ENCODE results near the gene TMC6. TPM values are rescaled to one million over a fixed set of nuclear protein-coding genes. Genes with fewer than 3 reads are reported as not detected.

Gene TMC6
- total RNA-seq, 1 donor from 2014 or later, result 523 TPM

DNA sequence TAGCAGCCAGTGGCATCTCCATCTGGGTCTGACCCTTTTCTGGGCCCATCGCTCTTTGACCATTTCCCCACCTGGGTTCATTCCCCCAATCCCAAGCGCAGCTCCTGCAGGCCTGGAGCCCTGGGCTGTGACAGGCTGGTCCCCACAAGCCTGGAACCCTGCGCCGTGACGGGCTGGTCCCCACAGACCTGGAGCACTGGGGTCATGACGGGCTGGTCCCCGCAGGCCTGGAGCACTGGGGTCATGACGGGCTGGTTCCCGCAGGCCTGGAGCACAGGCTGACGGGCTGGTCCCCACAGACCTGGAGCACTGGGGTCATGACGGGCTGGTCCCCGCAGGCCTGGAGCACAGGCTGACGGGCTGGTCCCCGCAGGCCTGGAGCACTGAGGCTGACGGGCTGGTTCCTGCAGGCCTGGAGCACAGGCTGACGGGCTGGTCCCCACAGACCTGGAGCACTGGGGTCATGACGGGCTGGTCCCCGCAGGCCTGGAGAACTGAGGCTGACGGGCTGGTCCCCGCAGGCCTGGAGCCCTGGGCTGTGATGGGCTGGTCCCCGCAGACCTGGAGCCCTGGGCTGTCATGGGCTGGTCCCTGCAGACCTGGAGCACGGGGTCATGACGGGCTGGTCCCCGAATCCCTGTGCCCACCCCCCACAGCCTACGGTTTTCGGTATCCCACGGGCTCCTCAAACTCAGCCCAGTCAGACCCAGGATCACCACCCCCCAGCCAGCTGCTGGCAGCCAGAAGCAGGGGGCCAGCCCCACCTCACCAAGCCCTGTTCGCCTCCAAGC is 16.6 kb downstream of the TMC6 start:
- intact Hi-C loops (cut with micrococcal nuclease), result loop anchor here (1.0 kb wide), 2 partner anchors 22 to 64 kb away; no protein-coding TSS in a partner anchor

DNA sequence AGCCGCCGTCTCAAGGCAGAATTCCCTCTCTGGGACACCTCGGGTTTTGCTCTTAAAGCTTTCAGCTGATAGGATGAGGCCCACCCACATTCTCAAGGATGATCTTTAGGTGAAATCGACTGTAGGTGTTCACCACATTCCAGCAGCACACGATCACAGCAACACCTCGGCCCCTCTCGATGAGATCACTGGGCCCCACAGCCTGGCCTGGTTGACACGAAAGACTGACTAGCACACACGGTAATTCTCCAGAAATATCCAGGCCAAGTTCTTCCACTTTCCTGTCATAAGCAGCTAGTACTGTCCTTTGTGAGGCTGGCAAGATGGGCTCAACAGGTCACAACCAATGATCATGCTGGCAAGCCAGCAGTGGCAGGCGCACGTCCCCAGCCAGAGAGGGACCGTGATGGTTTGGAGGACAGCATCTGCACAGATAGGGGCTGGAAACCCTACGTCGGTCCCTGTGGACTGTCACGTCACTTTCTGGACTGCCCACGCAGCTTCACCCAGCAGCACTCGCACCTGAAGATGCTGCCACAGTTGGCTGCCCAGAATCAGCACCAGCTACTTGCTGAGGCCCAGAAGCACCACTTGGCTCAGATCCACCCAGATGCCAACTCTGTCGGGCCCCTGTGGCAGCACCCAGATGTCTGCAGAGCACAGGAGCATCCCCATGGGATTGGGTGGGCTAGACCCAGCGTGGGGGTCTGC is 17.4 kb downstream of the TMC6 start:
- intact Hi-C loops (cut with micrococcal nuclease), result no loop called here

DNA sequence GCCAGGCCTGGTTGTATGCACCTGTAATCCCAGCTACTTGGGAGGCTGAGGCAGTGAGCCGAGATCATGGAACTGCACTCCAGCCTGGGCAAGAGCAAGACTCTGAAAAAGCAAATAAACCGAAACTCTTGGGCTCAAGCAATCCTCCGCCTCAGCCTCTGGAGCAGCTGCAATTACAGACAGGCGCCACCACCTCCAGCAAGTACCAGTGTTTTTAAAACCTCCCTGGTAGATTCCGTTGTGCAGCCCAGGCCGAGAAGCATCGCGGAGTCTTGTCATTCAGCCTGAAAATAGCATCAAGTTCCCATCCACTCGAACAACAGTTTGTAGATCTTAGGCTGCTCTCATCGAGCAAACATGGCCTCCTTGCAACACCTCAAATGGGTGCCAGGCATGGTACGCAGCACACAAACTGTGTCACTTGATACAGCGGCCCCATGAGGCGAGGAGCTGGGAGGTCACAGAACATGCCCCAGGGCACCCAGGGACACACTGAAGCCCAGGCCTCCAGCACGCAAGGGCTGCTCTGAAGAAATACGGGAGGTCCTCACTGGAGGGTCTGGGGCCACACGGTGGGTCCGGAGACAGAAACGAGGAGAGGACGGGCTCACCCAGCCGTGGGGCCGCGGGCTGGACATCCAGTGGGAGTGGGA is 18.1 kb downstream of the TMC6 start:
- intact Hi-C loops (cut with micrococcal nuclease), result no loop called here

DNA sequence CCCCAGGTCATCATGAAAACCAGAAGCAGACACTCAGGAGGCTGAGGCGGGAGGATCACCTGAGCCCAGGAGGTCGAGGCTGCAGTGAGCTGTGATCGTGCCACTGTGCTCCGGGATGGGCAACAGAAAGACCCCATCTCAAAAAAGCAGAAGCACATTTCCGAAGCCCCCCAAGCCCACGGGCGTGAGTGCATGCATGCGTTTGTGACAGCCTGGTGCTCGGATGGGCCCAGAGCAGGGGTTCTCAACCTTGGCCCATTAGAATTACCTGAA is 19.1 kb downstream of the TMC6 start:
- intact Hi-C loops (cut with micrococcal nuclease), result no loop called here

DNA sequence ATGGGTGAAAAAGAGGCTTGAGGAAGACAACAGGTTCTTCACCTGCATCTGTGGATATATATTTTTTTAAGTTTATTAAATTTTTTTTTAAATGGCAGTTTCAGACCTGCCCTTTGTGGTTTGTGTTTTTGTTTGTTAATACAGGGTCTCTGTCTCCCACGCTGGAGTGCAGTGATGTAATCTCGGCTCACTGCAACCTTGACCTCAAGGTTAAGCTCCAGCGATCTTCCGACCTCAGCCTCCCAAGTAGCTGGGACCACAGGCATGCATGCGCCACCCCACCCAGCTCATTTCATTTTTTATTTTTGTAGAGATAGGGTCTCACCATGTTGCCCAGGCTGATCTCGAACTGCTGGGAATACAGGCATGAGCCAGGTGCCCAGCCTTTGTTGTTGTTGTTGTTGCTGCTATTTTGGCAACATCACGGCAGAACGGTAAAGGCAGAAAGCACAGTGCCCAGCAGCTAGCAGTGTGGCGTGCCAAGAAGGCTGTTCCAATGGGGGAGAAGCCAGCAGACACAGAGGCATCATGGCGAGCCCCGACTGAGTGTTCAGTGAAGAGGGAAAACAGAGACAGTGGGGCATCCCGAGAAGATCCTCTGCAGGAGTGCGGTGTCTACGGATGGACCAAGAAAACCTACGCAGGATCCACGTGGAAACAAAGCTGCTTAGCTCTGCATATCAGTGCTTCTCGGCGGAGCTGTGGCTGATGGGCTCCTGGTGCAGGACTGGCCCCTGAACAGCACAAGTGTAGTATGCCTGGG is 19.6 kb downstream of the TMC6 start:
- intact Hi-C loops (cut with micrococcal nuclease), result no loop called here

DNA sequence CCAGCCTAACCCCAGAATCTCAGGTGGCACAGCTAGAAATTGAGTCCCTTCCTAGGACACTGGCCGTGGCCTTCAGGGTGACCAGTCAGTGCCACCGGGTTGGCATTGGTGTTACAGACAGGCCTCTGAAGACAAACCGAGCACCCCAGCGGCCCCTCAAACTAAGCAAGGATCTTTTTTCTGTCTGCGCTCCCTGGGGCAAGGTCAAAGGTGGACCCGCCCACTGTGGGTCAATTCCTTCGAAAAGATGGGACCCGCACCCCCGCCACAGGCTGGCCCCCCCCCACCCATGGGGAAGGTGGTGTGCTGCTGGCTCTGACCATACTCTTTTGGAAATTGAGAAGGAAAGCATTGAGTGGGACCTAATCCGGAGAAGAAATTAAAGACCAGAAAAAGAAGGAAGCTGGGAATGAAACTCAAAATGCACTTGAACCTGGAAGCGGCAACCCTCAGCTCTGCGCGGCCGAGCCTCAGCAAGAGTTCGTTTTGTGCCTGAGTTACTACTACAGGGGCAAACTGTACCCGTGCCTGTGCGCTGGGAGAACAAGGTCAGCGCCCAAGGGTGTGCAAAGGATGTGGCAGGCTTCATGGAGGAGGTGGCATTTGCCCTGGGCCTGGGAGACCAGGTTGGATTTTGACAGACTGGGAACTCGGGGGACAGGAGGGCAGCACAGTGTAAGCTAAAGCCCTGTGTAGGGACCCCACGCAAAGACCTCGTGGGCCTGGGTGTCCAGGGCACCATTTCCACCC is 20.4 kb downstream of the TMC6 start:
- intact Hi-C loops (cut with micrococcal nuclease), result no loop called here

DNA sequence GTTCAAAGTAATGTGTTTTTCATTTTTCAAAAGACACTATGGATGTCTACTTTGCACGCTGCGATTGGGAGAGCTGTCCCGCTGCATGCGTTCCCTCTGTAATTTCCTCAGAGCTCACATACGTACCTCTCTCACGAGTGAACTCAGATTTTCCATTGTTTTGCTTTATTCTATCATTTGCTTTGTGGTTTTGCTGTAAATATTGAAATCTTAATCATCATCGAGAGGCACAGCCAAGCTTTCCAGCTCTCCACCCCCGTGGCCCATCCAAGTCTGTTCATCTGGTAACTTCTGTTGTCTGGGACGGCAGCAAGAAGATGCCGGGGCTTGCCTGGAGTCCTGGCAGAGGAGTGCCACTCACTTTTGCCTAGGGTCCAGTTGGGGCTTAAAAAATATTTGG is 21.1 kb downstream of the TMC6 start:
- intact Hi-C loops (cut with micrococcal nuclease), result no loop called here

DNA sequence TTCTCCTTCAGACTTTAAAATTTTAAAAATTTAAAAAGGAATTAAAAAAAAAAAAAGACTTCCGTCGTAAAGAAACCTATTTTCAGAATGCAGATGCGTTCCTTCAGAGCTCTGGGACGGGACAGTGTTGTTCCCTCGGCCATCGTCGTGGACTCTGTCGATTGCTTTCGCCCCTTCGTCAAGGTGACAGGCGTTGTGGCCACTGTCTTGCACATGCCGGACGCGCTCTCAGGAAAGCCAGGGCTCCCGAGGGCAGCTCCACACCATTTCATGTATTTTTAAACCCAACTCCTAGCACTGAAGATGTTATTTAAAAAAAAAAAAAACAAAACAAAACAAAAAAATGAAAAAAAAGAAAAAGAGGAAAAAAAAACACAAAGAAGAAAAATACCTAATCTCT is 22.3 kb downstream of the TMC6 start:
- intact Hi-C loops (cut with micrococcal nuclease), result no loop called here

DNA sequence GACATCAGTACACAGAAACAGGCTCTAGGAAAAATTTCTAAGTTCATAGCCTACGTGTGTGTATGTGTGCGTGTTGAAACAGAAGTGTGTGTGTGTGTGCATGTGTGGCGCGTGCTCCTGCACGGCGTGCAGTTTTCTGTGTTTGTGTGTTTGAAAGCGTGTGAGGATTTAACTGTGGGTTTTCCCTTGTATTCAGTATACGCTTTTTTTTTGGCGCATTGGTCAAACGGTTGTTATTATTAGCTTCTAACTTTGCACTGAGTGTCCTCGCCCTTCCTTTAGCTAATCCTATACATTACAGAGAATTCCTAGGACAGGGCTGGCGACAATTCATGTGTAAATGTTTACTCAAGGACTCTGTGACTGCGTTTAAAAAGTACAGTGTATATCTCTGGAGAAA is 23.0 kb downstream of the TMC6 start:
- intact Hi-C loops (cut with micrococcal nuclease), result no loop called here

DNA sequence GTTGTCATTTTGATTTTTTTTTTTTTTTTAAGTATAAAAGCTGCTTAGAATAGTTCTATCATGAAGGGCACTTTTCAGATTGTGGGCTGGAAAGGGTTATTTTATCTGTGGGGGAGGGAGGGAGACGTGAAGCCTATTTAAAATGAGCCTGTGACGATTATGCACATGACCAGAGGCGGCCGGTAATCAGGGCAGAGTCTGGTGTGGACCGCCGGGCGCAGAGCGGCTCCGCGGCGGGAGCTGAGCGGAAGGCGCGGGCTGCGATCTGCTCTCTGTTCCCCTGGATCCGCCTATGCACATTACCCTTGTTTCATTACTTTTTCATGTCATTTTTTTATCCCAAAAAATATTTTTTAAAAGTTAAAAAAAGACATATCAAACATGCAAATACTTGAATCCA is 23.5 kb downstream of the TMC6 start:
- intact Hi-C loops (cut with micrococcal nuclease), result no loop called here

DNA sequence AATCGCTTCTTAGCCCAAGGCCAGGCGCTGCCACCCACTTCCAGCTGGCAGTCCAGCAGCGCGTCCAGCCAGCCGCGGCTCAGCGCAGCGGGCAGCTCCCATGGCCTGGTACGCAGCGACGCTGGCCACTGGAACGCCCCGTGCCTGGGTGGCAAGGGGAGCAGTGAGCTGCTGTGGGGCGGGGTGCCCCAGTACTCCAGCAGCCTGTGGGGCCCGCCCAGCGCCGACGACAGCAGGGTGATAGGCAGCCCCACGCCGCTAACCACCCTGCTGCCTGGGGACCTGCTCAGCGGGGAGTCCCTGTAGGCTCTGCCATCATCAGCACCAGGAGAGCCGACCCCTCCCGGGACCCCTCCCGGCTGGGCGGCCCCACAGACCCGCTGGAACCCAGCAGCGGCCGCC is 24.0 kb downstream of the TMC6 start:
- intact Hi-C loops (cut with micrococcal nuclease), result no loop called here

DNA sequence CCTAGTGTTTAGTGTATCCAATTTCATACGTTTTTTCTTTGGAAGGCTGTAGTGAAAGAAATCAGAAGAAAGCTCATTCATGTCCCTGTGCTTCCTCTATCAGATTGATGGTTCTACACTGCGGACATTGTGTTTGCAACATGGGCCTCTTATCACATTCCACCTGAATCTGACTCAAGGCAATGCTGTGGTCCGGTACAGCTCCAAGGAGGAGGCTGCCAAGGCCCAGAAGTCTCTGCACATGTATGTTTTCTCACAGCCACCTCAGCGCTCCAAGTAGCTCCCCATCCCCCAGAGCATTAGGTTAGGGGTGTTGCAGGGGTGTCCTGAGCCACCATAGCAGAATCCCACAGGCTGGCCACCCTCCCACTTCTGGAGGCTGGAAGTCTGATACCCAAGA is 25.2 kb downstream of the TMC6 start:
- intact Hi-C loops (cut with micrococcal nuclease), result no loop called here

DNA sequence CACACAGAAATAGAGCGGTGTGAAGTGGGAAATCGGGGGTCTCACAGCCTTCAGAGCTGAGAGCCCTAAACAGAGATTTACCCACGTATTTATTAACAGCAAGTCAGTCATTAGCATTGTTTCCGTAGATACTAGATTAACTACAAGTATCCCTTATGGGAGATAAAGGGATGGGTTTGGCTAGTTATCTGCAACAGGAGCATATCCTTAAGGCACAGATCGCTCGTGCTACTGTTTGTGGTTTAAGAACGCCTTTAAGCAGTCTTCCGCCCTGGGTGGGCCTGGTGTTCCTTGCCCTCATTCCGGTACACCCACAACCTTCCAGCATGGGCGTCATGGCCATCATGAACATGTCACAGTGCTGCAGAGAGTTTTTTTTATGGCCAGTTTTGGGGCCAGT is 27.0 kb downstream of the TMC6 start:
- intact Hi-C loops (cut with micrococcal nuclease), result no loop called here

DNA sequence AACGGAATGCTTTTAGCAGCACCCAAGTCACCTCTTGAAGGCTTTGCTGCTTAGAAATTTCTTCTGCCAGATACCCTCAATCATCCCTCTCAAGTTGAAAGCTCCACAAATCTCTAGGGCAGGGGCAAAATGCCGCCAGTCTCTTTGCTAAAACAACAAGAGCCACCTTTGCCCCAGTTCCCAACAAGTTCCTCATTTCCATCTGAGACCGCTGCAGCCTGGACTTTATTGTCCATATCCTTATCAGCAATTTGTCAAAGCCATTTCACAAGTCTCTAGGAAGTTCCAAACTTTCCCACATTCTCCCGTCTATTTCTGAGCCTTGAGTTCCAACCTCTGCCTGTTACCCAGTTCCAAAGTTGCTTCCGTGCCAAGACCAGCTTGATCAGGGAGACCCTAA is 27.4 kb downstream of the TMC6 start:
- intact Hi-C loops (cut with micrococcal nuclease), result no loop called here

DNA sequence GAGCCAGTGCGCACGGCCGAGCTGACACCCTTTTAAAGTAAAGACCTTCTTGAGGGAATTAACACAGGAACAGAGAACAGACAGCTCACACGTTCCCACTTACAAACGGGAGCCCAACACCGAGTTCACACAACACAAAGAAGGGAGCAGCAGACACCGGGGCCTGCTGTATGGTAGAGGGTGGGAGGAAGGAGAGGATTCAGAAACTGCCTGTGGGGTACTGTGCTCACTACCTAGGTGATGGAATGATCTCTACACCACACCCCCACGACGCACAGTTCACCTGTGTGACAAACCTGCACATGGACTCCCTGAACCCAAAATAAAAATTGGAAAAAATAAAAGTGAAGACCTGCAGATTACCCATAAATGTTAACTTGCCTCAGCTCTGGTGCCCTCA is 32.5 kb downstream of the TMC6 start:
- intact Hi-C loops (cut with micrococcal nuclease), result no loop called here

DNA sequence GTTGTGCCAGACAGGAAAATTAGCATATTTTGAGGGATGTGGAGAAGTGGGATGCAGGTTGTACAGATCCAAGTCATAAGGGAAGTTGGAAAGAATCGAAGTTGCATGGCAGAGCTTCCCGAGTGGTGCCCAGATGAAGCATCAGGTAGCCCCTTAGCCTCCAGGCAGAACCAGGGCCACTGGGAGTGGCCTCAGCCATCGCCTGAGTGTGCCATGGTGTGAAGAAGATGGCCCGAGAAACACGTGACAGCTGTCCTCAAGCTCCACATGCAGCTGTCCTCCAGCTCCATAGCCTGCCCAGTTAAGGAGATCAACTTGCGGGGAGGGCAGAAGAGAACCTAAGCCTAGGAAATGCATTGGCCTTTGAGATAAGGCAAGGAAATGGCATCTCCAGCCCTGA is 33.5 kb downstream of the TMC6 start:
- intact Hi-C loops (cut with micrococcal nuclease), result no loop called here

DNA sequence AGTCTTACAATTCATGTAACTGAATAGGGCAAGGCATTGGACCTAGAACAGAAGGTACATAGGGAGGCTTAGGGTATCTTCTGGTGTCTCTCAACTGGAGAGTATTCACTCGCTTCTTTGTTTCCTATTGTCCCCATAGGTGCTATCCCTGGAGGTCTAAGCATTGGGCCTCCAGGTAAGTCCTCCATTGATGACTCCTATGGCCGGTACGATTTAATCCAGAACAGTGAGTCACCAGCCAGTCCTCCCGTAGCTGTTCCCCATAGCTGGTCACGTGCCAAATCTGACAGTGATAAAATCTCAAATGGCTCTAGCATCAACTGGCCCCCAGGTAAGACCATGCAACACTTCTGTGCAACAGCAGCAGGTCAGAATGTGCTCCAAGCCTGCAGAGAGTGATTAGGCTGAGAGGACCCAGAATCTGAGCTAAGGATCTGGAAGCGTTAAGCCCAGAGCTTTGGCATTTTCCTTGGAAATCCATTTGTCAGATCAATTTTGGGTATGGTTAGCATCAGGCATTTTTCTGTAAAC is 35.7 kb downstream of the TMC6 start:
- intact Hi-C loops (cut with micrococcal nuclease), result no loop called here

DNA sequence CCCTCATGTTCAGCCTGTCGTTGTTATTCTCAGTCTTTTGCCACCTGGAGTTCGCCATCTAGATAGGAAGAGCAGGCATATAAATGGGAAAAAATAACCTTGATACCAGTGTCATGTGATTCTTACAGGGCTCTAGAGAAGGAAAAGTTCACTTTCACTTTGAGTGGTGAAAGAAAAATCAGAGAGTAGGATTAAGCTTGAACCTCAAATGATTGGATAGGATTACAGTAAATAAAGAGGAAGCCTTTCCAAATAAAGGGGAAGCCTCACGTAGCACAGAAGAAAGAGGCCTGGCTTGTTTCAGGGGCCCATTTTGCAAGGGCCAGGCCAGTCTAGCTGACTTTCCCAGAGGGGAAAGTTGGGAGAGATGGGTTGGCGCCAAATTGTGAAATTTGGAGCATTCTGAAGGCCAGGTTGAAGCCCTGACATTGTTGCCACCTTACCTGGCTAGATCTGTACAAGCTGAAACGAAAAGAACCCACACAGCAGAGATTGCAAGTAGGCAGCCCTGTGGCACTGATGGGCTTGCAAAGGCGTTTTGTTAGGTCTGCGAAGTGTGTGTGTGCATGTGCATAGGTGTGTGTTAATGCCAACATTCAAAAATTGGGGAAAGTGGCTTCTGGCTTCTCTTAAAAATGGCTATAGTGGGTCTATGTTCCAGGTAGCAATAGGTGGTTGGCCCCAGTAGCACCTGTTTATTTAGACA is 38.8 kb downstream of the TMC6 start:
- intact Hi-C loops (cut with micrococcal nuclease), result no loop called here

DNA sequence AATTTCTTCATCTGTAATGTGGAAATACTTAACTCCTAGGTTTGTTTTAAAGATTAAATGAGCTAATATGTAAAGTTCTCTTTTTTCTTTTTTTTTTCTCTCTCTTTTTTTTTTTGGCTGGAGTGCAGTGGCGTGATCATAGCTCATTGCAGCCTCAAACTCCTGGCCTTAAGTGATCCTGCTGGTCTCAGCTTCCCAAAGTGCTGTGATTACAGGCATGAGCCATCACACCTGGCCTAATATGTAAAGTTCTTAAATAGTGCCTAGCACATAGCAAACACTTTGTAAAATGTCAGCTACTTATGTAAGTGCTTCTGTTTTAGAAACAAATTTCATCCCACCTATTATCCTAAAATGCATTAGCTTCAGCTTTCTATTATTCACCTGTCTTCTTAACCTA is 40.0 kb downstream of the TMC6 start:
- intact Hi-C loops (cut with micrococcal nuclease), result no loop called here

DNA sequence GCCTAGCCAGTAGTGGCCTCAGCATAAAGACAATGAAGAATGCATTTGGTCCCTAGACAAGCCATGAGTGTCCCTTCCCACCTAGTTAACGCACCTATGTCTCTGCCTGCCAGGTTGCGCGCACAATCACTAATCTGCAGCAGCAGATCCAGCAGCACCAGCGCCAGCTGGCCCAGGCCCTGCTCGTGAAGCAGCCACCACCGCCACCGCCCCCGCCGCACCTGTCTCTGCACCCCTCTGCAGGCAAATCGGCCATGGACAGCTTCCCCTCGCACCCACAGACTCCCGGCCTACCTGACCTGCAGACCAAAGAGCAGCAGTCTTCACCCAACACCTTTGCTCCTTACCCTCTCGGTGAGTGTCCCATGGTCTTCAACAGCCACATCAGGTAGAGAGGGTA is 41.8 kb downstream of the TMC6 start:
- intact Hi-C loops (cut with micrococcal nuclease), result no loop called here

Measured in T-helper 2 cell treated with Interferon-gamma antibody and Interleukin-4, amounts not matched to agents 100 ng/mL and 5 ng/mL, for 36 hours (primary cell).